ENCODE data around the gene VTN.

Gene VTN

GRCh38 chr17:28334666-28335200, 35.4 kb downstream of the VTN start:
- H3K4me1 ChIP-seq (ENCODE audit: insufficient read depth, low read length): peaks cover 45% of the 10 kb centered on the region
- TF ChIP-seq CTCF (IDR thresholded peaks at IDR 0.05; ENCODE audit: borderline replicate concordance, extremely low read depth, low read length, poor library complexity, severe bottlenecking) (no peak), EZH2 (IDR thresholded peaks at IDR 0.05; ENCODE audit: borderline replicate concordance, low read depth, low read length, severe bottlenecking) (no peak)
- no peaks in the 10 kb centered on the region for H3K9me3 ChIP-seq (ENCODE audit: insufficient read depth, low read length, severe bottlenecking)
- H3K27ac ChIP-seq (ENCODE audit: low read length): peak overlapping the region; percentile 54
- H3K36me3 ChIP-seq (ENCODE audit: insufficient read depth, low read length): peaks cover 18% of the 10 kb centered on the region
- no peaks in the 10 kb centered on the region for H3K27me3 ChIP-seq (ENCODE audit: insufficient read depth, low read length, poor library complexity)
- peak overlapping the region; percentile 95 for H3K4me2 ChIP-seq (ENCODE audit: insufficient read depth, low read length)
- no peaks in the 10 kb centered on the region; the same call in none of the 2 replicates for H4K20me1 ChIP-seq (ENCODE audit: insufficient read depth, low read length)
- ATAC-seq (ENCODE audit: insufficient read depth, low read depth) (no peak), DNase-seq (no peak)
- H2AFZ ChIP-seq (ENCODE audit: low read depth, low read length): peak overlapping the region; percentile 85
- H3K9ac ChIP-seq (ENCODE audit: low read depth, low read length): peak overlapping the region; percentile 66
- peaks cover 61% of the 10 kb centered on the region for H3K79me2 ChIP-seq (ENCODE audit: insufficient read depth, low read length)
- peak overlapping the region; percentile 80 to 91 for H3K4me3 ChIP-seq (ENCODE audit: low read depth in 1 of 2, low read length in 2 of 2)

GRCh38 chr17:28334171-28334570, 35.9 kb downstream of the VTN start:
- peak overlapping the region; percentile 66 for H3K9ac ChIP-seq (ENCODE audit: low read depth, low read length)
- no peak for ATAC-seq (ENCODE audit: insufficient read depth, low read depth)

GRCh38 chr17:28333083-28333746, 36.9 kb downstream of the VTN start:
- peaks cover 5% of the 10 kb centered on the region for H4K20me1 ChIP-seq (ENCODE audit: insufficient read depth, low read length)

More at GRCh38 chr17:28334171-28334570, 35.9 kb downstream of the VTN start:
- DNase-seq: no peak
- Histone ChIP-seq H3K27ac (ENCODE audit: low read length) (peak overlapping the region; percentile 54; the same call in 1 of the 2 replicates), H3K27me3 (ENCODE audit: insufficient read depth, low read length, poor library complexity) (no peaks in the 10 kb centered on the region), H3K9me3 (ENCODE audit: insufficient read depth, low read length, severe bottlenecking) (no peaks in the 10 kb centered on the region), H2AFZ (ENCODE audit: low read depth, low read length) (no peak overlapping the region), H3K4me1 (ENCODE audit: insufficient read depth, low read length) (peaks cover 45% of the 10 kb centered on the region), H3K4me2 (ENCODE audit: insufficient read depth, low read length) (peak overlapping the region; percentile 95), H3K36me3 (ENCODE audit: insufficient read depth, low read length) (peaks cover 18% of the 10 kb centered on the region), H3K4me3 (ENCODE audit: low read depth in 1 of 2, low read length in 2 of 2) (peak overlapping the region; percentile 80 to 91), H4K20me1 (ENCODE audit: insufficient read depth, low read length) (peaks cover 3% of the 10 kb centered on the region), H3K79me2 (ENCODE audit: insufficient read depth, low read length) (peaks cover 57% of the 10 kb centered on the region)
- no peak for TF ChIP-seq EZH2 (IDR thresholded peaks at IDR 0.05; ENCODE audit: borderline replicate concordance, low read depth, low read length, severe bottlenecking)
- TF ChIP-seq CTCF (IDR thresholded peaks at IDR 0.05; ENCODE audit: borderline replicate concordance, extremely low read depth, low read length, poor library complexity, severe bottlenecking): no peak

More at GRCh38 chr17:28333083-28333746, 36.9 kb downstream of the VTN start:
- Histone ChIP-seq H2AFZ (ENCODE audit: low read depth, low read length) (no peak overlapping the region), H3K9me3 (ENCODE audit: insufficient read depth, low read length, severe bottlenecking) (no peaks in the 10 kb centered on the region), H3K4me3 (ENCODE audit: low read depth in 1 of 2, low read length in 2 of 2) (no peak overlapping the region), H3K36me3 (ENCODE audit: insufficient read depth, low read length) (peaks cover 26% of the 10 kb centered on the region), H3K4me1 (ENCODE audit: insufficient read depth, low read length) (peaks cover 45% of the 10 kb centered on the region), H3K27ac (ENCODE audit: low read length) (no peak overlapping the region), H3K27me3 (ENCODE audit: insufficient read depth, low read length, poor library complexity) (no peaks in the 10 kb centered on the region), H3K4me2 (ENCODE audit: insufficient read depth, low read length) (no peak overlapping the region), H3K9ac (ENCODE audit: low read depth, low read length) (no peak overlapping the region), H3K79me2 (ENCODE audit: insufficient read depth, low read length) (peaks cover 50% of the 10 kb centered on the region)
- no peak for DNase-seq
- no peak for TF ChIP-seq CTCF (IDR thresholded peaks at IDR 0.05; ENCODE audit: borderline replicate concordance, extremely low read depth, low read length, poor library complexity, severe bottlenecking)
- no peak for TF ChIP-seq EZH2 (IDR thresholded peaks at IDR 0.05; ENCODE audit: borderline replicate concordance, low read depth, low read length, severe bottlenecking)
- no peak for ATAC-seq (ENCODE audit: insufficient read depth, low read depth)

All from DND-41 (cell line).